ENCODE results near the gene SEC61B.
"Not testable (repeated sequence)": the region's sequence is repeated elsewhere in the genome, so short reads cannot be mapped to it uniquely, and the experiment has no call there.

SEC61B gene

GRCh38 chr9:99193466-99193821 lies 28.6 kb upstream of the SEC61B start (continued):
- no peak for TF ChIP-seq KLF8 (tag by site-specific recombination; IDR thresholded peaks at IDR 0.05)
- no peak for TF ChIP-seq MYNN (tag by site-specific recombination; IDR thresholded peaks at IDR 0.05; ENCODE audit: borderline replicate concordance)
- no peak for TF ChIP-seq ZNF239 (tag by site-specific recombination; IDR thresholded peaks at IDR 0.05)

DNA sequence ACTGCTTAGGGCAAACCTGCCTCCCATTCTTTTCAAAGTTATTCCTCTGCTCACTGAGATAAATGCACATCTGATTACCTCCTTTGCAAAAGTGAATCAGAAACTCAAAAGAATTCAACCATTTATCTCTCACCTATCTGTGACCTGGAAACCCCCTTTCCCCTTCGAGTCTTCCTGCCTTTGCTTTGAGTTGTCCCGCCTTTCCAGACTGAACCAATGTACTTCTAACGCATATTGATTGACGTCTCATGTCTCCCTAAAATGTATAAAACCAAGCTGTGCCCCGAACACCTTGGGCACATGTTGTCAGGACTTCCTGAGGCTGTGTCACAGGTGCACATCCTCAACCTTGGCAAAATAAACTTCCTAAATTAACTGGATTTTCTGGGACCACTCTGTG lies 25.6 kb upstream of the SEC61B start:
- H3K4me3 ChIP-seq (ENCODE audit: low read depth, low read length); H3K4me1 ChIP-seq (ENCODE audit: control insufficient read depth, insufficient read depth, low read length); POLR2A ChIA-PET; H3K9me3 ChIP-seq (ENCODE audit: control insufficient read depth, insufficient read depth, low read depth, low read length); H3K36me3 ChIP-seq (ENCODE audit: control insufficient read depth in 2 of 2, insufficient read depth in 1 of 2, low read length in 2 of 2); H3K27ac ChIP-seq (ENCODE audit: extremely low read depth, low read depth, low read length): not testable (repeated sequence)
- CTCF ChIA-PET, result interaction anchor here (0.6 to 1.2 kb wide), 4 partner anchors 12 to 1127 kb away, joined by 3 to 6 read pairs (median 4); partner anchors contain the start of genes ALG2 and SEC61B

- Histone ChIP-seq H3K4me3 (ENCODE audit: low read depth, low read length) (no peak overlapping the region), H3K36me3 (ENCODE audit: control insufficient read depth in 2 of 2, insufficient read depth in 1 of 2, low read length in 2 of 2) (no peaks in the 10 kb centered on the region), H3K9me3 (ENCODE audit: control insufficient read depth, insufficient read depth, low read depth, low read length) (no peaks in the 10 kb centered on the region), H3K4me1 (ENCODE audit: control insufficient read depth, insufficient read depth, low read length) (no peaks in the 10 kb centered on the region), H3K27ac (ENCODE audit: extremely low read depth, low read depth, low read length) (no peak overlapping the region)
- ChIA-PET CTCF (interaction anchor here (0.5 to 1.2 kb wide), 6 partner anchors 13 to 1424 kb away, joined by 3 to 6 read pairs (median 4); partner anchors contain the start of genes ALG2 and SEC61B), POLR2A (interaction anchor here (0.6 kb wide), 1 partner anchor 25 kb away, joined by 3 read pairs; the partner anchor contains the start of genes ALG2 and SEC61B)
- TF ChIP-seq ZNF596 (tag by site-specific recombination; IDR thresholded peaks at IDR 0.05) (no peak), ZNF2 (tag by site-specific recombination; IDR thresholded peaks at IDR 0.05) (no peak), ZNF133 (tag by site-specific recombination; IDR thresholded peaks at IDR 0.05) (no peak), ZNF10 (tag by site-specific recombination; IDR thresholded peaks at IDR 0.05) (no peak), KLF8 (tag by site-specific recombination; IDR thresholded peaks at IDR 0.05) (no peak), BCL11B (tag by site-specific recombination; IDR thresholded peaks at IDR 0.05; ENCODE audit: low read depth) (no peak), ZBTB48 (tag by site-specific recombination; IDR thresholded peaks at IDR 0.05) (no peak), ZNF623 (tag by site-specific recombination; IDR thresholded peaks at IDR 0.05) (no peak), ZBTB1 (tag by site-specific recombination; IDR thresholded peaks at IDR 0.05) (no peak)
- TF ChIP-seq, protein P1, sequence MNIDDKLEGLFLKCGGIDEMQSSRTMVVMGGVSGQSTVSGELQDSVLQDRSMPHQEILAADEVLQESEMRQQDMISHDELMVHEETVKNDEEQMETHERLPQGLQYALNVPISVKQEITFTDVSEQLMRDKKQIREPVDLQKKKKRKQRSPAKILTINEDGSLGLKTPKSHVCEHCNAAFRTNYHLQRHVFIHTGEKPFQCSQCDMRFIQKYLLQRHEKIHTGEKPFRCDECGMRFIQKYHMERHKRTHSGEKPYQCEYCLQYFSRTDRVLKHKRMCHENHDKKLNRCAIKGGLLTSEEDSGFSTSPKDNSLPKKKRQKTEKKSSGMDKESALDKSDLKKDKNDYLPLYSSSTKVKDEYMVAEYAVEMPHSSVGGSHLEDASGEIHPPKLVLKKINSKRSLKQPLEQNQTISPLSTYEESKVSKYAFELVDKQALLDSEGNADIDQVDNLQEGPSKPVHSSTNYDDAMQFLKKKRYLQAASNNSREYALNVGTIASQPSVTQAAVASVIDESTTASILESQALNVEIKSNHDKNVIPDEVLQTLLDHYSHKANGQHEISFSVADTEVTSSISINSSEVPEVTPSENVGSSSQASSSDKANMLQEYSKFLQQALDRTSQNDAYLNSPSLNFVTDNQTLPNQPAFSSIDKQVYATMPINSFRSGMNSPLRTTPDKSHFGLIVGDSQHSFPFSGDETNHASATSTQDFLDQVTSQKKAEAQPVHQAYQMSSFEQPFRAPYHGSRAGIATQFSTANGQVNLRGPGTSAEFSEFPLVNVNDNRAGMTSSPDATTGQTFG (tag by site-specific recombination; IDR thresholded peaks at IDR 0.05; ENCODE audit: borderline replicate concordance), result no peak
These were observed 24.9 kb upstream of the SEC61B start for GRCh38 chr9:99197124-99197630.

DNA sequence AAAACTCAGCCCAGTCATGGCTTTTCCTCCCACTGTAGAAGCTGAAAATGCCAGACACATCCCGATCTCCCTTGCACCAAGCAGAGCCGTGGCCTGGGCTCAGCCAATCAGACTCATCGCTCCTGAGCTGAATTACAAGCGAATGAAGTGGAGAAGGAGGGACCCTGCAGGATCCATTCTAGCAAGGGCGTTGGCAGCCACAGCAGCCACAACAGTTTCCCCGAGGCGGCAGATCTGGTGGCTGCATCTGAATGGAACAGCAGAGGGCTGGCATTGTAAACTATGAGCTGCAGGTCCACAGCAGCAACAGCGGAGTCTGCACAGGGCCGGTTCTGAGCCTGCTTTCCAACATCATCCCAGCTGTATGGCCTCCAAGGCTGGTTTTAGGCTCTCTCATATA lies 24.1 kb upstream of the SEC61B start:
- POLR2A ChIA-PET, result no interaction called here
- no peak for TF ChIP-seq ZFP69B (tag by site-specific recombination; IDR thresholded peaks at IDR 0.05)
- no peaks in the 10 kb centered on the region for H3K4me1 ChIP-seq (ENCODE audit: control insufficient read depth, insufficient read depth, low read length)

GRCh38 chr9:99199938-99200539 lies 22.0 kb upstream of the SEC61B start:
- POLR2A ChIA-PET, result no interaction called here
- Histone ChIP-seq H3K4me3 (ENCODE audit: low read depth, low read length) (no peak overlapping the region), H3K27ac (ENCODE audit: extremely low read depth, low read depth, low read length) (no peak overlapping the region), H3K4me1 (ENCODE audit: control insufficient read depth, insufficient read depth, low read length) (no peaks in the 10 kb centered on the region), H3K36me3 (ENCODE audit: control insufficient read depth in 2 of 2, insufficient read depth in 1 of 2, low read length in 2 of 2) (no peaks in the 10 kb centered on the region), H3K9me3 (ENCODE audit: control insufficient read depth, insufficient read depth, low read depth, low read length) (no peaks in the 10 kb centered on the region)
- CTCF ChIA-PET, result interaction anchor here (3.4 kb wide), 1 partner anchor 15 kb away, joined by 15 read pairs; no protein-coding TSS in a partner anchor
- no peak for TF ChIP-seq BCL11A (tag by site-specific recombination; IDR thresholded peaks at IDR 0.05; ENCODE audit: low read depth)
- no peak for TF ChIP-seq ZSCAN30 (tag by site-specific recombination; IDR thresholded peaks at IDR 0.05)

More for the DNA sequence above, 24.1 kb upstream of the SEC61B start:
- H3K4me3 ChIP-seq (ENCODE audit: low read depth, low read length), result no peak overlapping the region
- CTCF ChIA-PET, result interaction anchor here (0.6 to 1.3 kb wide), 4 partner anchors 11 to 19 kb away, joined by 3 to 4 read pairs (median 4); no protein-coding TSS in a partner anchor
- no peak overlapping the region for H3K27ac ChIP-seq (ENCODE audit: extremely low read depth, low read depth, low read length)
- no peaks in the 10 kb centered on the region for H3K36me3 ChIP-seq (ENCODE audit: control insufficient read depth in 2 of 2, insufficient read depth in 1 of 2, low read length in 2 of 2)
- no peaks in the 10 kb centered on the region for H3K9me3 ChIP-seq (ENCODE audit: control insufficient read depth, insufficient read depth, low read depth, low read length)
